GM12865 (cell line): ENCODE data around the gene ERC2.

Experiments used
- DNase-seq: peaks from one replicate; pipeline ENCODE4 v3.0.0; 2010; ENCODE audit warnings: low read depth
- H3K4me3 ChIP-seq: 2 replicates; pipeline ENCODE4 v1.5.1; 2011; ENCODE audit warnings: mild to moderate bottlenecking, low read depth, low read length, control low read depth
- TF ChIP-seq, protein P1 (sequence below): IDR thresholded peaks from 2 replicates; pipeline ENCODE4 v1.5.1; 2011; ENCODE audit warnings: low read length, control low read depth, low read depth, inconsistent platforms; ENCODE audit not compliant: insufficient read depth; ENCODE audit errors: missing control alignments

The ERC2 gene

DNA sequence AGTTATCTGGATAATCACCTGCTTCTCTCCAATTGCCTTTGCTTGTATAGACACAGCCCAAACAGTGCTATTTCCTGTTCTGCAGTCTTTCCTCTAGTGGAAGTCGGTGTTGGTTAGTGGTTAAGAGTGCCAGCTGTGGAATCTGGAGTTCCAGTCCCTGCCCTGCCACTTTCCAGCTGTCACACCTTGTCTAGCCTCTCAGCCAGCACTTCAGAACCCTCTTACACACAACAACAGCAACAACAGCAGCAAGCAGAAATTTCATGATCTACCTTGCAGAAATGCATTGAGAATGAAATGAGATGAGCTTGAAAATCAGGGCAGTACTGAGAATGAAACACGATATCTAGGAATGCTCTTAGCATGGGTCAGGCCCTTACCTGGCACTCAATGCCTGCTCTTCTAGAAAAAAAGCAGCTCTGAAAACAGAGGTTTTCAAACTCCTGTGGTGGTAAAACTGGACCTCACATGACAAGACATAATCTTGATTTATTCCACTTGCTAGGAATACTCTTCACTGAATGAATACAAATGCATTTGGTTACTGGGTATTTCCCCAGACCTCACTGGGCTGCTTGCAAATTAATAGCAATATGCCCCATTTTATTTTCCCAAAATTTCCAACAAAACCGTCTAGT, 977.9 kb downstream of the ERC2 start:
- TF ChIP-seq, protein P1, sequence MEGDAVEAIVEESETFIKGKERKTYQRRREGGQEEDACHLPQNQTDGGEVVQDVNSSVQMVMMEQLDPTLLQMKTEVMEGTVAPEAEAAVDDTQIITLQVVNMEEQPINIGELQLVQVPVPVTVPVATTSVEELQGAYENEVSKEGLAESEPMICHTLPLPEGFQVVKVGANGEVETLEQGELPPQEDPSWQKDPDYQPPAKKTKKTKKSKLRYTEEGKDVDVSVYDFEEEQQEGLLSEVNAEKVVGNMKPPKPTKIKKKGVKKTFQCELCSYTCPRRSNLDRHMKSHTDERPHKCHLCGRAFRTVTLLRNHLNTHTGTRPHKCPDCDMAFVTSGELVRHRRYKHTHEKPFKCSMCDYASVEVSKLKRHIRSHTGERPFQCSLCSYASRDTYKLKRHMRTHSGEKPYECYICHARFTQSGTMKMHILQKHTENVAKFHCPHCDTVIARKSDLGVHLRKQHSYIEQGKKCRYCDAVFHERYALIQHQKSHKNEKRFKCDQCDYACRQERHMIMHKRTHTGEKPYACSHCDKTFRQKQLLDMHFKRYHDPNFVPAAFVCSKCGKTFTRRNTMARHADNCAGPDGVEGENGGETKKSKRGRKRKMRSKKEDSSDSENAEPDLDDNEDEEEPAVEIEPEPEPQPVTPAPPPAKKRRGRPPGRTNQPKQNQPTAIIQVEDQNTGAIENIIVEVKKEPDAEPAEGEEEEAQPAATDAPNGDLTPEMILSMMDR, result no peak
- DNase-seq, result no peak

DNA sequence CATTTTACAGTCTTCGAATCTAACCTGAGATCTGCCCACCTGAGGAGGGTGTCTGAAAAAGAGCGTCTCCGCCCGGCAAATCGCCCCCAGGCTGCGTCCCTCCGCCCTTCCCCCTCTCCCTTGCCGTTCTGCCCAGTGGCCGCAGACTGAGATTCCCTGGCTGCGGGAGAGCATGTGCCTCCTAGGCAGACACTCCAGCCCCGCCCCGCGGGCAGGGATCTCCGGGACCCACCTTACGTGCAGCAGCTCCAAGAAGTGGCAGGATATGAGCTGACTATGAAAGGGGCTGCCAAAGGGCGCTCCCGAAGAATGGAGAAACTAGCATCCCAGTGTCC, 978.5 kb downstream of the ERC2 start:
- H3K4me3 ChIP-seq, result no peak overlapping the region
- TF ChIP-seq, protein P1, result no peak
- no peak for DNase-seq

More for the DNA sequence above, 977.9 kb downstream of the ERC2 start:
- H3K4me3 ChIP-seq, result no peak overlapping the region

- DNase-seq, result peak; percentile 76
- TF ChIP-seq, protein P1, result no peak
- H3K4me3 ChIP-seq, result peak overlapping the region; percentile 60
Measured at GRCh38 chr3:55488398-55489055, 979.7 kb downstream of the ERC2 start.

DNA sequence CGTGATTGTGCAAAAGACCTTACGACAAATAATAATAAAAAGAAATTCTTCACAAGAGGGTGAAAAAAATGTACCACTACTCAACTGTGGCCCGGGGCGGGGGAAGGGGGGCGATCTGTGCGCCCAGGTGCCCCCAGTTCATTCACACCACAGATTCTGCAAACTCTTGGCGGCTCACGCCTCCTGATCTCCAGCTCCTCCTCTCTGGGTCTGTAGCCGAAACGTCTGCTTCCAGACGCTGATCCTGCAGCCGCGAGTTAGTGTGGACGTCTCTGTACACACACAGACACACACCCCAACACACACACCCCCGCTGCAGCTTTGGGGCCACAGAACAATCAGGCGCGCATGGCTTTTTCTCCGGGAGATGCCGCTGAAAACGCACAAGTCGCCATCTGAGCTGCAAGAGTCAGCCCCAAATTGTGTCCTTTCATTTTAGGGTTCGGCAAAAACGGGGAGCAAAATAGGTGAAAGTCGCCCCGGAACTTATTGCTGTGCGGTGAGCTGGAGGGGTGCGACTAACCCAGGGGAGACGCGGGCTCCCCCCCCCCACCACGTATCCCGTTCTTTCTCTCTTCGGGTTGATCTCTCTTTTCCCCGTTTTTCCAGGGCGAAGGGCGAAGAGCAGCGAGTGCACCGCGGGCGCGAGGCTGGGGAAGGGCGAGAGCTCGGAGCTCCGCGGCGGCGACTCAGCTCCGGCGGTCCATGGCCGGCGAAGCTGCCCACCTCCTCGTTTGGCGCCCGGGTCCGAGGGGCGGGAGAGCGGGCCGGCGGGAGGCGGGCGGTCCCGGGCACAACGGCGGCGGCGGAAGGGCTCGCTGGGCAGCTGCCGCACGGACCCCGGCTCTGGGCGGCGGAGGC, 980.7 kb downstream of the ERC2 start:
- DNase-seq, result peak; percentile 63
- TF ChIP-seq, protein P1, result peak; percentile 0
- H3K4me3 ChIP-seq, result peak overlapping the region; percentile 60

DNA sequence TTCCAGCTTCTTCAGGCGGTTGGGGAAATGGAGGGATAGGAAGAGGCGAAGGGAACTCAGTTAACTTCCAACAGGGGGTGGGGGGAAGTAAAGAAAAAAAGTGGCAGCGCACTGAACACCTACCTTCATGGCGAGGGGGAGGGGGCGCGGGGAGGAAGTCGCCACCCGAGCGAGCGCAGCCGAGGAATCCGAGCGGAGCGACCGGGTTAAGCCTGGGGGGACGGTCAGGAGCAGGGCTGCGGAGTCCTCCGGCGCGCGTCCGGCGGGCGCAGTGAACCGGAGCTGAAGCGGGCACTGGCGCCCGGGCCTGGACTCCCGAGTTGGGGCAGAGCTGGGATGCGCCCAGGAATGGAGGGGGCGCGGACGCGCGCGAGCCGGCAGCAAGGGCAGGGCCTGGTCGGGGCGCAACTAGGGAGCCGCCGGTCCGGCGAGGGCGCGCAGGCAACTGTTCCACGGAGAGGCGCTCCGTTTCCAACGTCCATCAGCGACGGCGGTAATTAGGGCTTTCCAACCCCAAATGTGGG, 981.3 kb downstream of the ERC2 start, which contains the start of gene WNT5A:
Gene WNT5A (minus strand): TSS at position 450 of the 524 bp plus-strand sequence. CDS start 321 bp downstream, at position 129.
- peak; percentile 27 for DNase-seq
- peak within 1 kb of the TSS; percentile 60 for H3K4me3 ChIP-seq
- TF ChIP-seq, protein P1, result no peak

DNA sequence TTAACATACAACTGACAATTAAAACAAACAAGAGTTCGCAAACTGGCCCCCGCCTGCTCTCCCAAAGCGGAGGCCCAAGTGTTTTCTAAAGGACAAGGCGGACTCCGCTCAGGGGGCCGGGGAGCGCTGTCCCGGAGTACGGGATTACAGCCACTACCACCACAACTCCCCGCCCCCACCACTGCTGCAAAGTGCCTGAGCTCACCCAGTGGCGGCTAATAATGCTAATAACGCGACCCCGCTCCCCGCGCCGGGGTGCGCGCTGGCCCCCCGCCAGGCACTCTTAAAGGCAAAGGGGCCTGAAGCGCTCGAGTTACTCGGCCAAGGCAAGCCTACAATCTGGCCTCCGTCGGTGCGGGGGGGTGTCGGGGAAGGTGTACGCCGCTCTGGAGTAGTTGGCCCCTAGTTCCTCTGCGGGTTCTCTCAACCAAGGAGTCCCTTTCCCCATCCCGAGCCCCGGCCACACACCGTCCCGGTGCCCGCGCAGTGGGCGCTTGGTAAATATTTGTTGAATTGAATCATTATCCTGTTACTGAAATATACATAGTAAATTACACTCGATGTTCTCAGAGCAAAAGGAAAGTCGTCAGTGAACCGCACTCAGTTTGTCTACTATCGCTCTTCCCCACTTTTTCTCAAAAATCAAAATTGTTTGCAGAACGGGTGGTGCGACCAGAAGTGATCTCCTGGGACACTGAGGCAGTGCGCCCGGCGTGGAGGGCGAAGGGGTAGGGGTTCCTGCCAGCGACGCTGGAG, 982.0 kb downstream of the ERC2 start:
- no peak for DNase-seq
- H3K4me3 ChIP-seq, result peak overlapping the region; percentile 60
- TF ChIP-seq, protein P1, result no peak
